ENCODE results near the gene PTPN20.
"Not testable (repeated sequence)": the region's sequence is repeated elsewhere in the genome, so short reads cannot be mapped to it uniquely, and the experiment has no call there.

PTPN20 gene

DNA sequence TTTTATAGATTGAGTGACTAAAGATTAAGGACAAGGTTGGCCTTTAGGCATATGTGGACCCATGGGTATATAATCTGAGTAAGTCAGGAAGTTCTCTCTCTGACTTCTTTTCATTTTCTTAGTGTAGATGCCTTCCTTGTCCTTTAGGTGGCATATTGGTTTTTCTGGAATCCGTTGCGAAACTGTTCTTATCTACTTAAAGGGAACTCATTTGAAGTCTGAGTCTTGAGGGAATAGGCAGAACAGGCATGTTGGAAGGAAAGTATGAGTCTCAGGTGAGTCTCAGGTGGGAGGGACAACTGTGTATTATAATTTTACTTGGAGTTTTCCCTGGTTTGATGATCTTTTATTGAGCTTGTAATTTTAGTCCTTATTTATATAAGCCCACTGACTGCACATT lies 14.6 kb downstream of the PTPN20 start:
- not testable (repeated sequence) for DNase-seq (ENCODE audit: low read depth); H3K4me3 ChIP-seq (ENCODE audit: low read length)
- TF ChIP-seq, protein P1, sequence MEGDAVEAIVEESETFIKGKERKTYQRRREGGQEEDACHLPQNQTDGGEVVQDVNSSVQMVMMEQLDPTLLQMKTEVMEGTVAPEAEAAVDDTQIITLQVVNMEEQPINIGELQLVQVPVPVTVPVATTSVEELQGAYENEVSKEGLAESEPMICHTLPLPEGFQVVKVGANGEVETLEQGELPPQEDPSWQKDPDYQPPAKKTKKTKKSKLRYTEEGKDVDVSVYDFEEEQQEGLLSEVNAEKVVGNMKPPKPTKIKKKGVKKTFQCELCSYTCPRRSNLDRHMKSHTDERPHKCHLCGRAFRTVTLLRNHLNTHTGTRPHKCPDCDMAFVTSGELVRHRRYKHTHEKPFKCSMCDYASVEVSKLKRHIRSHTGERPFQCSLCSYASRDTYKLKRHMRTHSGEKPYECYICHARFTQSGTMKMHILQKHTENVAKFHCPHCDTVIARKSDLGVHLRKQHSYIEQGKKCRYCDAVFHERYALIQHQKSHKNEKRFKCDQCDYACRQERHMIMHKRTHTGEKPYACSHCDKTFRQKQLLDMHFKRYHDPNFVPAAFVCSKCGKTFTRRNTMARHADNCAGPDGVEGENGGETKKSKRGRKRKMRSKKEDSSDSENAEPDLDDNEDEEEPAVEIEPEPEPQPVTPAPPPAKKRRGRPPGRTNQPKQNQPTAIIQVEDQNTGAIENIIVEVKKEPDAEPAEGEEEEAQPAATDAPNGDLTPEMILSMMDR (conservative IDR thresholded peaks at IDR 0.05; ENCODE audit: low read length), result 0 out of 2 replicates have a peak, but pooled peaks have one; percentile 2

DNA sequence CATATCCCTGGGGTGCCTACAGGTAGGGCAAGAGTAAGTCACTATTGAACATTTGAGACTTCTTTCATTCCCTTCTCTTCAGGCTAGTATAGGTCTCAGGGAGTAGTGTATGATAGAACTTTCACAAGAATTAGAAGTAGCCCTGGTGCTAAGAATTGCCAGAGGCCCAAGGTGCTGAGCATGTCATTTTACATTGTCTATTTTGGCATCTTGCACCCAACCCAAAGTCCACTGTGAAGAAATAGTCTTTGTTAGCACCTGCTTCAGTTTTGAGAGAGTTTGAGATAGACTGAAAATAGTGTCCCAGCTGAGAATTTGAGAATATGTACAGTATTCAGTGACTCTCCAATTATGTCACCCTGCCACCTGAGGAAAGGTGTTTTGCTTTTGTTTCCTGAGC lies 17.6 kb downstream of the PTPN20 start:
- H3K4me3 ChIP-seq (ENCODE audit: low read length); DNase-seq (ENCODE audit: low read depth): not testable (repeated sequence)

DNA sequence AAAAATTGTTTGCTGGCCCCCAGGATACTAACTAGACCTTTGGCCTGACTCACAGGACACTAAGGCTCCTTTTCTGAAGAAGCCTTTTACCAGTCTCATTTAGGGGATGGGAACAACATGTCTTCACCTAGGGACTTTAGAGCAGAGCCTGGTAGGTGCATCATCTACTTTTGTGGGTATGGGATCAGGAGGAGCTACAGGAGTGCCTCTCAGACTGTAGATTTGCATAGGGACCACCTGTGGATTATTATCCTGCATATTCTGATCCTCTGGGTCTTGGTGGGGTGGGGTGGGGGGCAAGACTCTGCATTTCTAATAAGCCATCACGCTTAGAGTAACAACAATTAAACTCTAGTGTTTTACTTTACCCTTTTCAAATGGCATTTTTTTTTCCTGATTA lies 21.2 kb downstream of the PTPN20 start:
- not testable (repeated sequence) for DNase-seq (ENCODE audit: low read depth); H3K4me3 ChIP-seq (ENCODE audit: low read length)

DNA sequence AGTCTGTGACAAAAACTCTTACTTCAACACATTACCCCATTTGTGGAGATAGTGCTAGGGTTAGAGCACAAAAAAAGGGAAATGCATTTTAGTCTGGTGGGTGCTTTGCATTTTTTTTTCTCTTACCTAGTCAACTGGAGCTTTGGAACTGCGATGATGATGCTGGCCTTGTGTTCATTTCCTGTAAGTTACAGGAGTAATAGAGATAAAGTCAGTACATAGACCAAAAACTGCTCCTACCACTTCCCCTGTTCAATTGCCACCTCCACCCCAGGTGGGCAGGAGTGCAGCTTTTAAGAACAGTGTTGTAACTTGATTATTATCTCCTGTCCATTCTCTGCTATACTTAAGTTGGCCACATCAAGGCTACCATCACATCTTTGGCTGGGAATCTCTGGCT lies 29.9 kb downstream of the PTPN20 start:
- not testable (repeated sequence) for H3K4me3 ChIP-seq (ENCODE audit: low read length); DNase-seq (ENCODE audit: low read depth)

DNA sequence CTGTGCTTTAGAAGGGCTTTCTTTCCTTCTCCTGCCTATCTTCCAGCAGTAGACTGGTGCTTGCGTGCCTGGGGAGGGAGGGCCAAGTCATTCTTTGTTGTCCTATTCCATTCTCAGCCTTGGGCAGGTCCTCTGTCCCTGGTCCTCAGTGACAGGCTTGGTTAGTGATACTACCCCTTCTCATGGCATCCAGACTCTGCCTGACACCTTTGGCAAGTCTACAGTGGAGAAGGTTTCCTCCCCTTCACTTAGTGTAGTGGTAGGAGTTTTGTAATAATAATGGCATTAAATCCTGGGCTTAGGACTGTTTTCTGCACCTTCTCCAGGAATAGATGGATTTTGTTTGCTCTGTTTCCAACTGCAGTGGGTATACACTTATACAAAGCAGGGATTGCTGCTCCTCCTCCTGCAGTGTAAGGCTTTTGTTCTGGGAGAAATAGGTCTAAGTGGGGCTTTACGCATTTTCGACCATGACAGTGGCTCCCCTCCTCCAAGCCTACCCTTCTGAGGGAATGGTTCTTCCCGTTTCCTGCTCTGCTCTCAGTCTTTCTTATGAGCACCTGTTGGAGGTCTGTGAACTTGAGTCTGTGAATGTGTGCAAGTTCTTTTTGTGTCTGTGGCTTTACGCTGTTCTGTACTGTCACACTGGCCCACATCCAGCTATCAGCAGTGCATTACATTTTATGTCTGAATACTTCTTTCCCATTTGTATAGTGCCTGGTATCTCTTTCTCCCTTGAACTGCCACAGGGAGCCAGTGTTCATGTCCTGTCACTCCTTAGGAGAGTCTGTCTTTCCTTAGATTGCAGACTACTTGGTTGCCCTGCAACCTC lies 37.7 kb downstream of the PTPN20 start:
- not testable (repeated sequence) for DNase-seq (ENCODE audit: low read depth)

DNA sequence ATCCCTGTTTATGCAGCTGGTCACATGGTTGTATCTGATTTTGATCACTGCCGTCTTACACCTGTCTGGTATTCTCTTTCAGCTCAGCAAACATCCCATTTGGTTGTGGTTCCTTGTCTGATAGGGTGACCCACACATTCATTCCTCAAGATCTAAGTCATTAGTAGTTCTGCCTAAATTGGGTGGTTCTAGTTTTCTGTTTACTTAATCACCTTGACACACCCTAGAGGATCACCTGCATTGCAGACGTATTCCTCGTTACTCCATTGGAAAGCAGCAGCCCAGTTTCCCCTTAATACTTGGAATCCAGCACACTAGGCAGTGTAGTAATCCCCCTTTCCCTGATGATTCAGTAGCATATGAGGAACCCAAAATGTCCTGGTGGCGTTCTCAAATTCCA lies 41.3 kb downstream of the PTPN20 start:
- DNase-seq (ENCODE audit: low read depth); H3K4me3 ChIP-seq (ENCODE audit: low read length): not testable (repeated sequence)

More for the DNA sequence above, 37.7 kb downstream of the PTPN20 start:
- not testable (repeated sequence) for H3K4me3 ChIP-seq (ENCODE audit: low read length)

DNA sequence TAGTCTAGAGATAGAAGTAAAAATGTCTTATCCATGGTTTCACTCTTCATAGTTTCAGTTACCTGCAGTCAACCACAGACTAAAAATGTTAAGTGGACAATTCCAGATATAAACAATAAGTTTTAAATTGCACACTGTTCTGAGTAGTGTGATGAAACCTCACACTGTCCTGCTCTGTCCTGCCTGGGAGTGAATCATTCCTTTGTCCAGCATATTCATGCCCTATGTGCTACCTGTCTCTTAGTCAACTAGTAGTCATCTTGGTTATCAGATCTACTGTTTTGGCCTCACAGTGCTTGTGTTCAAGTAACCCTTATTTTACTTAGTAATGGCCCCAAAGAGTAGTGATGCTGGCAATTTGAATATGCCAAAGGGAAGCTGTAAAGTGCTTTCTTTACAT lies 49.5 kb downstream of the PTPN20 start:
- H3K4me3 ChIP-seq (ENCODE audit: low read length); DNase-seq (ENCODE audit: low read depth): not testable (repeated sequence)

DNA sequence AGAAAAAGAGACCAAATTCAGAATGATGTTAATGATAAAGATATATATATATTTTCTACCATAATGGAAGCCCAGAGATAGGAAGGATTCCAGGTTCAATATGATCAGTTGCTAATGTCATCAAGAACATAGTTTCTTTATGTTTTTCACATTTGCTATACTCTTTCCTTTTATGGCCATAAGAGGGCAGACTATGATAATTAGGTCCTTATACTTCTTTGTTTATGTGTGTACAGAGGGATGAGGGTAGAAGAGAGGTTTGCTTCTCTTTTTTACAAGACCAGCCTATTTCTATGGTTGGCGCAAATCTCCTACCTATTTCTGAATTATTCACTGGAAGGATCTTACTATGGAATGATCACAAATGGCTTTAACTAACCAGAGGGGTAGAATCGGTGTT lies 52.1 kb downstream of the PTPN20 start:
- not testable (repeated sequence) for DNase-seq (ENCODE audit: low read depth); H3K4me3 ChIP-seq (ENCODE audit: low read length)

DNA sequence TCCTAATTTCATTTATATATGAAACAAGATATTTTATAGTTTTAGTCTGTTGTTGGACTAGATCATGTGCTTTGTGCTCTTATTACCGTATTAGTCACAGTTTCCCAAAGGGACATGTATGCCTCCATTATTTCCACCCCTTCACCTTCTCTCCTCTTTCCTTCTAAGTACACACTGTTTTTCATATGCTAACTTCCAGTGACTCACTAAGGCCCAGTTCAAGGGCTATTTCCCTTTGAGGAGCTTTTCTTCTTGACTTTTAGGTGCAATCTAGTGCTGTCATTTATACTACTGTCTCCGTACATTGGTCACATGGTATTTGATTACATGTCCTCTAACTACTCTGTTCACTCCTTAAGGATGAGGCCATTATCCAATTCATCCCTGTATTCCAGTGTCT lies 55.8 kb downstream of the PTPN20 start:
- not testable (repeated sequence) for H3K4me3 ChIP-seq (ENCODE audit: low read length); DNase-seq (ENCODE audit: low read depth)

DNA sequence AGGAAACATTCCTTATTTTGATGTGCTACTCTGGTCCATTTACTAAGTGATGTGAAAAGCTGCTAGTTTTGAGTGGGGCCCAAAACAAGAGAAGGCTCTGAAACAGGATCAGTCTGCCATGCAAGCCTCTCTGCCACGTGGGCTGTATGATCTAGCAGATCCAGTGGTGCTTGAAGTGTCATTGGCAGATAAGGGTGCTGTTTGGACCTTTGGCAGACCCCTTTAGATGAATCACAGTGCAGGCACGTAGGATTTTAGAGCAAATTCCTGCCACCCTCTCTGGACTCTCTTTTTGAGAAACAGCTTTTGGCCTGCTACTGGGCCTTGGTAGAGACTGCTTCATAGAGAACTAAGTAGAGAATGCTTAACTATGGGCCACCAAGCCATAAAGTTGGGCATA lies 69.0 kb downstream of the PTPN20 start:
- H3K4me3 ChIP-seq (ENCODE audit: low read length); DNase-seq (ENCODE audit: low read depth): not testable (repeated sequence)

DNA sequence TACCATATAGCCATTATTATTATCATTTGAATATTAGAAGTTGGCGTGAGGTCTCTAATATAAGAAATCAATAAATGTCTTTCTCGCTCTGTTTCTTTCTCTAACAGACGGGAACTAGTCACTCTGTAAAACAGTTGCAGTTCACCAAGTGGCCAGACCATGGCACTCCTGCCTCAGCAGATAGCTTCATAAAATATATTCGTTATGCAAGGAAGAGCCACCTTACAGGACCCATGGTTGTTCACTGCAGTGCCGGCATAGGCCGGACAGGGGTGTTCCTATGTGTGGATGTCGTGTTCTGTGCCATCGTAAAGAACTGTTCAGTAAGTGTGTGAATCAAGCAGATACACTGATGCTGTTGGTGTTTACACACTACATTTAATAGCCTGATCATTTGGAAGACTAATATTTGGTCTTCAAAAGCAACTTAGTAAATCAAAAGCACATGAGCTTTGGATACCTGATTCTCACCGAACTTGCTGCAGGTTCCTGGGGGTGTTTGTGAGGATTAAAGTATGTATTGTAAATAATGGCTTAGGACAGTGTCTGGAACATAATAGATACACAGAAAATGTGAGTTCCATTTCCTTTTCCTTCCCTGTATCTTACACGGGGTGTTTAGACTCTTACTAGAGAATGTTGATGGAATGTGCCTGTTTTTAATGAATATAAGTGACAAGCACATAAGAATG lies 76.2 kb downstream of the PTPN20 start:
- not testable (repeated sequence) for H3K4me3 ChIP-seq (ENCODE audit: low read length); DNase-seq (ENCODE audit: low read depth)

DNA sequence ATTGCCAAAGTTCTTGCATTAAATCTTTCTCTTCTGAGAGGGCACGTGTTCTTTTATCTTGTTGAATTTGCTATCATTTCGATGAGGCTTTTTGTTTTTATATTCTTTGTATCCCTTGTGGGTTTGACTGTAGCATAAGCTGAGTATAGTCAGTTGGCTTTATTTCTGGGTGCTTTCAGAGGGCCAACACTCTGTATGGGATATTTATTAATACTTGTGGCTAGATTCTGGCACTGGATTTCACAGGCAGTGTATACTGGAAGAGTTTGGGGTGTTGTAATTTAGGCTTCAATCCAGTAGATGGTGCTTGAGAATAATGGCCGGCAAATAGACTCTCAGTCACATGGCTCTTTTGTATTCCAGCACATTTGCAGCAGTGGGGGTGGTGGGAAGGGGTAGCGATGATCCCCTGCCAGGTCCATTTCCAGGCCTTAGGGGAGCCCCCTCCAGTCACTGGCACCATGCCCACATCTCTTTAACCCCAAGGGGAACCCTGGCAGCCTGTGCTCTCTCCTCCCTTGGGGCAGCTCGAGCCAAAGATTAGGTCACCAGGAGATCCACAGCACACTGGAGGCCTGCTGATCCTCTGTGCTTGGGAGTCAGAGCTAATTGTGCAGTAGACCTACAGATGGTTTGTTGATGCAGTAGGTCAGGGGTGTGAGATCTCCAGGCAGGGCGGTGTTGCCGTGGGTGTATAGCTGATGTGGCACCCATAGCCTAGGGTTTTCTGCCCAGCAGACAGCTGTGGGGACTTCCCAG lies 81.8 kb downstream of the PTPN20 start:
- TF ChIP-seq, protein P1 (conservative IDR thresholded peaks at IDR 0.05; ENCODE audit: low read length), result peak; percentile 76
- peak; percentile 70 for DNase-seq (ENCODE audit: low read depth)
- no peak overlapping the region for H3K4me3 ChIP-seq (ENCODE audit: low read length)
